ENCODE results near the gene ZBTB9.

DNA sequence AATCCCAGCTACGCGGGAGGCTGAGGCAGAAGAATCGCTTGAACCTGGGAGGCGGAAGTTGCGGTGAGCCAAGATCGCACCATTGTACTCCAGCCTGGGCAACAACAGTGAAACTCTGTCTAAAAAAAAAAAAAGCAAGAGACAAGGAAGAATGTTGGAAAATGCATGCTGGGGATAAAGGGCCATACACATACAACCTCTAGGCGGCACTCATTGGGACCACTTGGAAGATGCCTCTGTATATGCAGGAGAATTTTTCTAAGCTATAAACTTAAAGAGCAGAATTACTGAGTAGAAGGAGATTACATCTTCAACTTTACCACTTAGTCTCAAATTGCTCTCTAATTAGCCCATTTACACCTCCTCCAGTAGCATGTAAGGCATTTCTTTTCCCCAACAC is 42.8 kb downstream of the ZBTB9 start:
- TF ChIP-seq CTCF (IDR thresholded peaks at IDR 0.05; ENCODE audit: low read depth, low read length, missing input control) (no peak), YY1 (IDR thresholded peaks at IDR 0.05) (no peak), REST (IDR thresholded peaks at IDR 0.05) (no peak), NR2F2 (IDR thresholded peaks at IDR 0.05) (no peak), SP1 (IDR thresholded peaks at IDR 0.05) (no peak), RAD21 (IDR thresholded peaks at IDR 0.05) (no peak), FOXA1 (IDR thresholded peaks at IDR 0.05) (no peak), TAF1 (conservative IDR thresholded peaks at IDR 0.05) (no peak), EGR1 (IDR thresholded peaks at IDR 0.05; ENCODE audit: low read depth in 2 of 2) (no peak), HNF4G (IDR thresholded peaks at IDR 0.05) (no peak), GABPA (IDR thresholded peaks at IDR 0.05 in 1 of 2, conservative IDR thresholded peaks at IDR 0.05 in 1 of 2) (no peak), MAX (IDR thresholded peaks at IDR 0.05) (no peak), RXRA (IDR thresholded peaks at IDR 0.05) (no peak)
- TF ChIP-seq, protein P1, sequence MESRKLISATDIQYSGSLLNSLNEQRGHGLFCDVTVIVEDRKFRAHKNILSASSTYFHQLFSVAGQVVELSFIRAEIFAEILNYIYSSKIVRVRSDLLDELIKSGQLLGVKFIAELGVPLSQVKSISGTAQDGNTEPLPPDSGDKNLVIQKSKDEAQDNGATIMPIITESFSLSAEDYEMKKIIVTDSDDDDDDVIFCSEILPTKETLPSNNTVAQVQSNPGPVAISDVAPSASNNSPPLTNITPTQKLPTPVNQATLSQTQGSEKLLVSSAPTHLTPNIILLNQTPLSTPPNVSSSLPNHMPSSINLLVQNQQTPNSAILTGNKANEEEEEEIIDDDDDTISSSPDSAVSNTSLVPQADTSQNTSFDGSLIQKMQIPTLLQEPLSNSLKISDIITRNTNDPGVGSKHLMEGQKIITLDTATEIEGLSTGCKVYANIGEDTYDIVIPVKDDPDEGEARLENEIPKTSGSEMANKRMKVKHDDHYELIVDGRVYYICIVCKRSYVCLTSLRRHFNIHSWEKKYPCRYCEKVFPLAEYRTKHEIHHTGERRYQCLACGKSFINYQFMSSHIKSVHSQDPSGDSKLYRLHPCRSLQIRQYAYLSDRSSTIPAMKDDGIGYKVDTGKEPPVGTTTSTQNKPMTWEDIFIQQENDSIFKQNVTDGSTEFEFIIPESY (IDR thresholded peaks at IDR 0.05), result no peak
